ENCODE data around the gene P2RY8. TPM values are rescaled to one million over a fixed set of nuclear protein-coding genes. Genes with fewer than 3 reads are reported as not detected.
A peak's percentile ranks its signal among the peaks of the same experiment; 100 is the strongest.

Gene P2RY8
- total RNA-seq, 1 donor = not detected

DNA sequence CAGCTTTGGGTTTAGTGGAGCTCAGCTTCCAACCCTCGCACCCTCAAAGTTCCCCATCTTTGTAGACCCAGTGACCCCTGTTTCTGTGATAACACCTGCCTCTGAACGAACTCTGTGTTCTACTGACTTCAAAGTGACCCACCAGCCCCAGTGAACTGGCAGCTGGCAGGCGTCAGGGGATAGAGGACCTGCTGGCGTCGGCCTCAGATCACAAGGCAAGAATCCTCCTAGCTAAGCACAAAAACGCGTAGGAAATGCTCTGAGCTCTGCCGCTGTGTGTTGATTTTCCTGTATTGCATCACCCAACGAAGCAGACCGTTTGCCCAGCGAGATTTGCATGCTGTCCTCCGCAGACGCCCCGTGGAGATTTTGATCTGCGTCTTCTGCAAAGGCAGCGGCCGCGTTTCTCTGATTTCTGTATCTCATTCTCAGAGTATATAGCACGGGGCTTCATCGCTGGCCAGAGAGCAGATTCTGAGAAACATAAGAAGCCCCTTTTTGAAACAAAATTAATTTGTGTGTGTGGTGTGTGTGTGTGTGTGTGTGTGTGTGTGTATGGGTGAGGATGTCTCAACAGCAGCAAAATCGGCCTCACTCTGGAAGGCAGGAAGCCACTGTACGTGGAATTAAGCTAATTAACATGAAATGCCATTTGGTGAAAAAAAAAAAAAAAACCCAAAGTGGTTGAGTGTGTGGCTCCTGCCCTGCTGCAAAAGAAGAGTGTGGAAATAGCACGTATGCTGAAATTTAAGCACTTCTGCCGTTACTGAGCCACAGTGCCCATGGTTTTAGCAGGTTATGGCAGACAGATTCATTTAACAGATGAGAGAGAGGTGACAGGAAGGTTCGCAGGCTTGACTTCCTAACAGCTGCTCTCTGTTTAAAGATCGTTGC lies 55.1 kb downstream of the P2RY8 start:
- no peaks in the 10 kb centered on the region for H3K9me3 ChIP-seq (ENCODE audit: low read depth, low read length)
- H3K4me2 ChIP-seq (ENCODE audit: insufficient read depth, low read length) = peak overlapping the region; percentile 61
- no peaks in the 10 kb centered on the region for H4K20me1 ChIP-seq (ENCODE audit: insufficient read depth, low read length)
- no peaks in the 10 kb centered on the region for H3K4me1 ChIP-seq (ENCODE audit: insufficient read depth, low read length)
- no peak for TF ChIP-seq CTCF (IDR thresholded peaks at IDR 0.05; ENCODE audit: extremely low read depth, low read depth, low read length)
- no peak overlapping the region for H3K27ac ChIP-seq (ENCODE audit: low read depth, low read length)
- H3K4me3 ChIP-seq (ENCODE audit: insufficient read depth, low read length) = peak overlapping the region; percentile 33
- no peaks in the 10 kb centered on the region for H3K79me2 ChIP-seq (ENCODE audit: insufficient read depth, low read length)
- H3K36me3 ChIP-seq (ENCODE audit: insufficient read depth, low read length) = no peaks in the 10 kb centered on the region
- peak; percentile 84 for DNase-seq (ENCODE audit: insufficient read length, low spot score, missing footprints)
- peak overlapping the region; percentile 80 for H2AFZ ChIP-seq (ENCODE audit: low read length)
- H3K27me3 ChIP-seq (ENCODE audit: insufficient read depth, low read length) = no peaks in the 10 kb centered on the region

DNA sequence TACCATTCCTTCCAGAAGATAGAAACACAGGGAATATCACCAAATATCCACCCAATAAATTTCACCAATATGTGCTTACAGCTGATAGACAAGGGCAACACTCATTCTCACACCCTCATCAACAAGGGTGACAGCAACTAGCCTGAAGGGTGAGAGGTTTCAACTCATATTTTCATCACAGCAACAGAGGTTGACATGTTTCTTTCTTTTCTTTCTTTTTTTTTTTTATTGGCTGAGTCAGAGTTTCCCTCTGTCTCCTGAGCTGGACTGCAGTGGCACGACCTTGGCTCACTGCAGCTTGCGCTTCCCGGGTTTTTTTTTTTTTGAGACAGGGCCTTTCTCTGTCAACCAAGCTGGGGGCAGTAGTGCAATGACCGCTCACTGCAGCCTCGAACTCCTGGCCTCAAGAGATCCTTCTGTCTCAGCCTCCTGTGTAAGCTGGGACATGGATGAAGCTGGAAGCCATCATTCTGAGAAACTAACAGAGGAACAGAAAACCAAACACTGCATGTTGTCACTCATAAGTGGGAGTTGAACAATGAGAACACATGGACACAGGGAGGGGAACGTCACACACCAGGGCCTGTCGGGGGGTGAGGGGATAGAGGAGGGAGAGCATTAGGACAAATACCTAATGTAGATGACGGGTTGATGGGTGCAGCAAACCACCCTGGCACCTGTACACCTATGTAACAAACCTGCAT lies 56.8 kb downstream of the P2RY8 start:
- Histone ChIP-seq H3K4me1 (ENCODE audit: insufficient read depth, low read length) (no peaks in the 10 kb centered on the region), H3K4me2 (ENCODE audit: insufficient read depth, low read length) (no peak overlapping the region), H3K4me3 (ENCODE audit: insufficient read depth, low read length) (no peak overlapping the region), H3K27ac (ENCODE audit: low read depth, low read length) (no peak overlapping the region), H3K36me3 (ENCODE audit: insufficient read depth, low read length) (no peaks in the 10 kb centered on the region), H3K9me3 (ENCODE audit: low read depth, low read length) (no peaks in the 10 kb centered on the region), H4K20me1 (ENCODE audit: insufficient read depth, low read length) (no peaks in the 10 kb centered on the region), H2AFZ (ENCODE audit: low read length) (no peak overlapping the region), H3K79me2 (ENCODE audit: insufficient read depth, low read length) (no peaks in the 10 kb centered on the region), H3K27me3 (ENCODE audit: insufficient read depth, low read length) (no peaks in the 10 kb centered on the region)
- TF ChIP-seq CTCF (IDR thresholded peaks at IDR 0.05; ENCODE audit: extremely low read depth, low read depth, low read length) = no peak
- no peak for DNase-seq (ENCODE audit: insufficient read length, low spot score, missing footprints)

DNA sequence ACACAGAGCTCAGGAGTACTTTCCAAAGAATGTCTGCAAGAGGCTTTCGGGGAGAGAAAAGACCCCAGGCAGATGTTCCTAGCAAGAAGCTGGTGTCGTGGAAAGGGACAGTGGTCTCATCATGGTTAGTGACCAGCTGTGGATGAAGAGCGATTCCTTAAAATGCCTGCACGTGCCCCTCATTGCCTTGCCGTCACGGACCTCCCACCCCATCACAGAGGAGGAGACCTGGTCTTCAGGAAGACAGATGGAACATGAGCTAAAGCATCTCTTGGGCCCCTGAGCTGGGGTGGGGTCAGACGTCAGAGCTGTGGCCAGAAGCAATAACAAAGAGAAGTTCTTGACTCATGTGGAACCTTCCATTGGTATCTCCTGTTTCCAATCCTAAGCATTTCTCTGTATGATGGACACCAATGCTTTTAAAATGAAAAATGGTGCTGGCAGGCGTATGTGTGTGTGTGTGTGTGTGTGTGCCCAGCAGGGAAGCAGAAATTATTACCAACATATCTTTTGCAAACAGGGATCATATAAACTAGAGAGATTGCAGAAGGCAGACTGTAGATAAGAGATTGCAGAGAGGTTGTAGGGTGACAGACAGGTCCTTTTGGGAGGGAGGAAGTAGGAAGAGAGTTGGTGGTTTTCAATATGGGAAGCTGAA lies 59.1 kb downstream of the P2RY8 start:
- Histone ChIP-seq H2AFZ (ENCODE audit: low read length) (no peak overlapping the region), H3K4me3 (ENCODE audit: insufficient read depth, low read length) (no peak overlapping the region), H3K9me3 (ENCODE audit: low read depth, low read length) (no peaks in the 10 kb centered on the region), H3K36me3 (ENCODE audit: insufficient read depth, low read length) (no peaks in the 10 kb centered on the region), H3K4me1 (ENCODE audit: insufficient read depth, low read length) (no peaks in the 10 kb centered on the region), H3K27me3 (ENCODE audit: insufficient read depth, low read length) (no peaks in the 10 kb centered on the region), H3K27ac (ENCODE audit: low read depth, low read length) (no peak overlapping the region), H3K79me2 (ENCODE audit: insufficient read depth, low read length) (no peaks in the 10 kb centered on the region), H3K4me2 (ENCODE audit: insufficient read depth, low read length) (no peak overlapping the region), H4K20me1 (ENCODE audit: insufficient read depth, low read length) (no peaks in the 10 kb centered on the region)
- TF ChIP-seq CTCF (IDR thresholded peaks at IDR 0.05; ENCODE audit: extremely low read depth, low read depth, low read length) = no peak
- DNase-seq (ENCODE audit: insufficient read length, low spot score, missing footprints) = no peak
